Measurements from ENCODE around the gene FGD2.
"Not testable (repeated sequence)": the region's sequence is repeated elsewhere in the genome, so short reads cannot be mapped to it uniquely, and the experiment has no call there.

The FGD2 gene

DNA sequence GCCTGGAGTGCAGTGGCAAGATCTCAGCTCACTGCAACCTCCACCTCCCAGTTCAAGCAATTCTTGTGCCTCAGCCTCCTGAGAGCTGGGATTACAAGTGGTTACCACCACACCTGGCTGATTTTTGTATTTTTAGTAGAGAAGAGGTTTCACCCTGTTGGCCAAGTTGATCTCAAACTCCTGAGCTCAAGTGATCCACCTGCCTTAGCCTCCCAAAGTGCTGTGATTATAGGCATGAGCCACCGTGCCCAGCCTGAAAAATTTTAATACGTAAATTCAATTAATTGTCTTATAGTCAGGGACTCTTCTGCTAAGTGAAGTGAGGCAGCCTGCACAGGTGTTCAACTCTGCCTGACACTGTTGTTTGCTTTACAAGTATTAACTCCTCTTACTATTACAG is 15.1 kb upstream of the FGD2 start:
- not testable (repeated sequence) for DNase-seq (ENCODE audit: low spot score)

- no peak for DNase-seq (ENCODE audit: low spot score)
Observed at GRCh38 chr6:36997811-36998722, 7.4 kb upstream of the FGD2 start.

DNA sequence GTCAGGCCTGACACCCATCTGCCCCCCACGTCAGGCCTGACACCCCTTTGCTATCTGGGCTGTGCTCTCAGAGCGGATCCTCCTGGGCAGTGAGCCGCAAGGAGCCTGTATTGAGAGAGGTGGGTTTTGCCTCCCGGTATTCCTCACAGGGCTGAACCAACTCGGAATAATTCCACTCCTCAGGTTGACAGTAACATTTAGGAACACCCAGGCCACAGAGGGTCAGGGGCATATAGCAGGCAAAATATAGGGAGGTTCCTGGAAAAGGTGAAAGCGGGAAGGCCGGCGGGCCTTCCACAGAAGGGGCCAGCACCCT is 6.8 kb upstream of the FGD2 start:
- no peak for DNase-seq (ENCODE audit: low spot score)

- DNase-seq (ENCODE audit: low spot score), result no peak
Observed at GRCh38 chr6:36999061-36999750, 6.2 kb upstream of the FGD2 start.

DNA sequence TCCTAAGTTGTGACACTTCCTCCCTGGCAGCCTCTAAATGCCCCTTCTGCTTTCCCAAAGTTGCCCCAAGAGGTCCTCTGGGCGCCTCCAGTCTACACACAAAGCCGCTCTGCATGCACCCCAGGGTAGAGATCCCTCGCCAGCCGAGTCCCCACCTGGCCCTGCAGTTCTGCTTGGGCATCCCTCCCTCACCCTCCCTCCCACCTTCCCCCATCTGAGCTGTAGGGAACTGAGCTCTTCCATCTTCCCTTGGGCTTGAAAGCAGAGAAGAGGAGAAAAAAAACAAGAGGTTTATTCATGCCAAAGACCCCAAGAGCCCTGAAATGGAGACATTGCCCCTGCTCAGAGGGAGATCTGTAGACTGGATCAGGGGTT is 5.7 kb upstream of the FGD2 start:
- no peak for DNase-seq (ENCODE audit: low spot score)

DNA sequence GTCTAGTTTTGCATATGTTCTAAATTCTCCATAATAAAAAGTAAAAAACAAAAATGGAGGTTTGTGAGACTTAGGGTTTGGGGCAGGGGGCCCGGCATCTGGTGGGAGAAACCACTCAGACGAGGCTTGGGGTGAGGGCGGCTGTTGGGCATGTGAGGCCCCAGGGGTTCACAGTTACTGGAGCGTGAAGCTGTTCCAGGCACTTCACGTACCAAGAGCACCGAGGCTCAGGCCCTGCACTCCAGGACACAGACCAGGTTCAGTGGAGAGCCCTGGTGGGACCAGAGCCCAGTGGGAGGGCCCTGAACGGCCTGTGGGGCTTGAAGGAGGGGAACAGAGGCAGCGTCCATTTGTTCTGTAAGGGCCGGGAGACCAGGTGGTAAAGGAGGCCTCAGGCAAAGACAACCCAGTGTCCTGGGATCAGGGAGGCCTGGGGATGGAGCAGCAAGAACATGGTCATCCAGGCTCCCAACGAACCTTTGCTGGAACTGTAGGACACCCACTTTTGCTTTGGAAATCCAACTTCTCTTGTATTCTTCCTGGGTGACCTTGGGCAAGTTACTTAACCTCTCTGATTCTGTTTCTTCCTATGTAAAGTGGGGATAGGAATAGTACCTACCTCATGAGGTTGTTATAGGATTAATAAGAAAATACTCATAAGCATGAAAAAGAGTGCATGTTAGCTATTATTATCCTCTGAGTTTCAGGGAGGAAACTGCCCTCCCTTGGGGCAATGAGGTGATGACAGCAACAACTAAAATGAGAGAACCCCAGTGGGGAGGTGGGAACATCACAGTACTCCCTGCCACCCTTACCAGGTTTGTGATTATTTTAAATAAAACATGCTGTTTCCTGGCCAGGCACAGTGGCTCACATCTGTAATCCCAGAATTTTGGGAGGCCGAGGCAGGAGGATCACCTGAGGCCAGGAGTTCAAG is 1.1 kb upstream of the FGD2 start:
- no peak for DNase-seq (ENCODE audit: low spot score)

DNA sequence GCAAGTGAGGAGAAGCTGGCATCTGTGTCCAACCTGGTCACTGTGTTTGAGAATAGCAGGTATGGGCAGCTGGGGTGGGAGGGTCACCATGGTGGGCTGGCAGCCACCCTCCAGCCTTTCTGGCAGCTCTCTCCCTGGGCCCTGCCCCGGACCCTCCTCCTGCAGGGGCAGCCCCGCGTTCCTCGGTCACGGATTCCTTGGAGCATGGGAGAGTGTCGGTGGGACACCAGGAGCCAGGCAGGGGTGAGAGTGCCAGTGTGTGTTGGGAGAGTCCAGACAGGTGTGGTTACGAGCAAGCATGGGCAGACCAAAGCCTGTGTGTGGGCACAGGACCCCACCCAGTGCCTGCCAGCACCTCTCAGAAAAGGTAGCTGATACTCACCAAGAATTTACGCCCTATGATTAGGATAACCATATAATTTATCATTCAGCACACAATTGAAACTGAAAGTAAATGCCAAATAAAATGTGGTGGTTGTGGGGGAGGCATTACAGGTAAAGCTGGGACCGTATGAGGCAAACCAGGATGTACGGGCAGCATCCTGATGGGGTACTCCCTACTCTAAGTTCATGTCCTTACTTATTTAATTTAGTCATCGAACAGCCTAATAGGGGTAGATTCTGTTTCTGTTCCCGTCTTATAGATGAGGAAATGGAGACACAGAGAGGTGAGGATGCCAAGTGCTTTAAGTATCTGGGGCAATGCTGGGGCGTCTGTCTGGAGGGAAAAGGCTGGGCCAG is 542 bp downstream of the FGD2 start:
- DNase-seq (ENCODE audit: low spot score), result no peak

DNA sequence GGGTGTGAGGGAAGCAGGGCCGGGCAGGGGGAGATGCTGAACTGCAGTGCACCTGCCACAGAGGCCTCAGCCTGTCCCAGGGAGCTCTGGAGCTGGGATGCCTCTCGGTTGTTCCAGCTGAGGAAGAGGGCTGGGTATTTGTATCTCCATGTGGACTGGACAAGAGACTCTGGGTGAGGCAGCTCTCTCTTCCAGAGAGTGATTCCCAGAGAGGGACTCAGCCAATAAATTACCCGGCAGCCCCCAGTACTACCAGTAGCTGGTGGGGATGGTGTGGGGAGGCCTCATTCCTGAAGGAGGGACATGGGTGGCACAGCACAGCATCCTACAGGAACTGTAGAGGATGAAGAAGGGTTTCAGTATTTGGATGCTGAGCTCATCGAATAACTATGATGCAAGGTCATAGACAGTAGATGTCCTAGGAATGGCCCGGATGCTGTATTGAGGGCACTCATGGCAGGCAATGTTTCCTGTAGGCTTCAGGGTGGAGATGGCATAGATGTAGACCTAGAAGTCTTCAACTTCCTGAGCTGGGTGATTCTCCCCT is 1.4 kb downstream of the FGD2 start:
- no peak for DNase-seq (ENCODE audit: low spot score)

- no peak for DNase-seq (ENCODE audit: low spot score)
Observed at GRCh38 chr6:37007340-37008043, 2.0 kb downstream of the FGD2 start.

DNA sequence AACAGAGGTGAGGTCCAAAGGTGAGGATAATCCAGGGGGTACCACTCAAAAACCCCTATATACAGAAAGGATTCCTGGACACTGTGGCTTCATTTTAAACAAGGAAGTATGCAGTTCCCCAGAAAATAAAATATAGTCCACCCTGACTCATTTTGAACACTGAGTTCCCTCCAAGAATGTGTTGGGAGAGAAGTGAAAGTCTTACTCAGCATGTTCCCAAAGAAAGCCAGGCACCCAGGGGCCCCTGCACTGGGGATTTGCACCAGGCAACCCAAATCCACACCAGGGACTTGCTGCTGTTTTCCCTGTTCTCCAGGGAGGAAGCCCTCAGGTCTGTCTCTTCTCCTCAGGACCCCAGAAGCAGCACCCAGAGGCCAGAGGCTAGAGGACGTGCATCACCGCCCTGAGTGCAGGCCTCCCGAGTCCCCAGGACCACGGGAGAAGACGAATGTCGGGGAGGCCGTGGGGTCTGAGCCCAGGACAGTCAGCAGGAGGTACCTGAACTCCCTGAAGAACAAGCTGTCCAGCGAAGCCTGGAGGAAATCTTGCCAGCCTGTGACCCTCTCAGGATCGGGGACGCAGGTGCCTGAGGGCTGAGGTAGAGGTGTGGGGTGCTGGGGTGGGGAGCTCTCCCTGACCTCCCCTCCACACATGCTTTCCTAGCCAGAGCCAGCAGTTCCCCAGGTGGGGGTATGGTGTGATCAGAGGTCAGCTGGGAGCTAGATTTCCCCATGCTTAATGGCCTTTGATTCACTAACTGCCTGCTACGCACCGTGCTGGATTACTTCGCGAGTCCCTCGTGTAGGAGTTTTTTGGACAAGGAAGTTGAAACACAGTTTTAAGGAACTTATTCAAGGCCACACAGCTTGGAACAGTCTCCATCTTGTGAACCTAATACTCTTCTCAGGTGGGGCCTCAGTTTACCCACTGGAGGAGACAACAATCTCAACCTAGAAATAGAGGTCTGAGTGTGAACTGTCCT is 3.3 kb downstream of the FGD2 start:
- no peak for DNase-seq (ENCODE audit: low spot score)

GRCh38 chr6:37010402-37010892 is 5.0 kb downstream of the FGD2 start:
- DNase-seq (ENCODE audit: low spot score), result no peak

DNA sequence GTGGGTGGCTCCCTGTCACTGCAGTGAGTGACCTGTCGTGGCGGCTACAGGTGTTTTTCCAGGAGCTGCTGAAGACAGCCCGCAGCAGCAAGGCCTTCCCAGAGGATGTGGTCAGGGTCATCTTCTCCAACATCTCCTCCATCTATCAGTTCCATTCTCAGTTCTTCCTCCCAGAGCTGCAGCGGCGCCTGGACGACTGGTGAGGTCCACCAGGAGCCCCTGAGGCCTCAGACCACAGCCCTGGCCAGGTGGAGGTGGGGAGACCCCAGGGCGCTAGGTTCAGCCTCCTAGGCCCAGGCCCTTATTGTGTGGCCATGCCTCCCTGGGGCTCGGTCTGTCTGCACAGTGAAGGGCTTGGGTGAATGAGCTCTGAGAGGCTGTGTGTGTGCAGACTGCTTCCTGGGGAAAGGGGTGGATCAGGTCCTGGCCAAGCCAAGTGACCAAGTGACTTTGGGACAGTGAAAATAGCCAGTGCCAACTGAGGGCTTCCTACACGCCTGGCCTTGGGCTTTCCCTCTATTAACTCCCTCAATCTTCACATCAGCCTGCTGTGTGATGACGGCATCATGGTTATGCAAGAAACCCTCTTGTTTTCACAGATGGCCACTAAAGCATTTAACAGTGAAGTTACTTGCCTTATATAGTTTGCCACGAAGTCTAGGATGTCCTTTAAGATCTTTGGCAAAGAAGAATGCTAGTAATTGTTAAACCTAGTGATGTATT is 6.4 kb downstream of the FGD2 start:
- no peak for DNase-seq (ENCODE audit: low spot score)

- DNase-seq (ENCODE audit: low spot score), result no peak
Observed at GRCh38 chr6:37013516-37014491, 8.3 kb downstream of the FGD2 start.

- no peak for DNase-seq (ENCODE audit: low spot score)
Observed at GRCh38 chr6:37014667-37015066, 9.2 kb downstream of the FGD2 start.

- DNase-seq (ENCODE audit: low spot score), result no peak
Observed at GRCh38 chr6:37015532-37015931, 10.1 kb downstream of the FGD2 start.

DNA sequence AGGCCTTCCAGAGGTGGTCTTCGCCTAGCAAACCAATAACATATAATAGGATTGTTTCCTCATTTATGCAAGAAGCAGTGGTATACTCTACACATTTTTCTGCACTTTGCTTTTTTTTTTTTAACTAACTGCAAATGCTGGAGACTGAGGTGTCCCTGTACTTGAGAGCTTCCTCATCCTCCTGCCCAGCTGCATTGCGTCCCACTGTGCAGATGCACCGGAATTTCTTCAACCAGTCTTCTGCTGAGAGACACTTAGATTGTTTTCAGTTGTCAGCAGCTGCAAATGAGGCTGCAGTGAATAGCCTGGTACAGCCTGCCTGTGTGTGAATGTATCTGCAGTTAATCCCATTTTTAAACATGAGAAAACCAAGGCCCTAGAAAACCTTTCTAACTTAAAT is 11.5 kb downstream of the FGD2 start:
- DNase-seq (ENCODE audit: low spot score), result no peak

GRCh38 chr6:37017606-37018197 is 12.2 kb downstream of the FGD2 start:
- no peak for DNase-seq (ENCODE audit: low spot score)
